ENCODE results near the gene HIBCH.
"Not testable (repeated sequence)": the region's sequence is repeated elsewhere in the genome, so short reads cannot be mapped to it uniquely, and the experiment has no call there.

Gene HIBCH

GRCh38 chr2:190270298-190270697 lies 49.3 kb downstream of the HIBCH start:
- DNase-seq (no peak), ATAC-seq (replicated peaks) (no peak)
- peaks cover 0 to 5% of the 10 kb centered on the region in 2 donors for H3K4me1 Mint-ChIP-seq

GRCh38 chr2:190269699-190270098 lies 49.9 kb downstream of the HIBCH start:
- not testable (repeated sequence) for H3K27me3 Mint-ChIP-seq, H3K9me3 Mint-ChIP-seq

More at GRCh38 chr2:190270298-190270697, 49.3 kb downstream of the HIBCH start:
- Mint-ChIP-seq H3K4me3 (no peak overlapping the region), H3K27me3 (no peaks in the 10 kb centered on the region), H3K9me3 (peaks cover 0 to 3% of the 10 kb centered on the region in 2 donors), H3K27ac (no peak overlapping the region), H3K36me3 (peaks cover 27 to 40% of the 10 kb centered on the region in 2 donors)

GRCh38 chr2:190267302-190267701 lies 52.3 kb downstream of the HIBCH start:
- H3K4me3 Mint-ChIP-seq, result no peak overlapping the region
- H3K27ac Mint-ChIP-seq, result no peak overlapping the region
- H3K27me3 Mint-ChIP-seq, result no peaks in the 10 kb centered on the region
- ATAC-seq (replicated peaks) (no peak), DNase-seq (no peak)
- peaks cover 23 to 37% of the 10 kb centered on the region in 2 donors for H3K36me3 Mint-ChIP-seq
- H3K4me1 Mint-ChIP-seq, result peaks cover 0 to 5% of the 10 kb centered on the region in 2 donors
- peaks cover 0 to 4% of the 10 kb centered on the region in 2 donors for H3K9me3 Mint-ChIP-seq

More at GRCh38 chr2:190269699-190270098, 49.9 kb downstream of the HIBCH start:
- H3K4me3 Mint-ChIP-seq; H3K4me1 Mint-ChIP-seq; DNase-seq; ATAC-seq (replicated peaks); H3K27ac Mint-ChIP-seq: not testable (repeated sequence)
- peaks cover 27 to 38% of the 10 kb centered on the region in 2 donors for H3K36me3 Mint-ChIP-seq

DNA sequence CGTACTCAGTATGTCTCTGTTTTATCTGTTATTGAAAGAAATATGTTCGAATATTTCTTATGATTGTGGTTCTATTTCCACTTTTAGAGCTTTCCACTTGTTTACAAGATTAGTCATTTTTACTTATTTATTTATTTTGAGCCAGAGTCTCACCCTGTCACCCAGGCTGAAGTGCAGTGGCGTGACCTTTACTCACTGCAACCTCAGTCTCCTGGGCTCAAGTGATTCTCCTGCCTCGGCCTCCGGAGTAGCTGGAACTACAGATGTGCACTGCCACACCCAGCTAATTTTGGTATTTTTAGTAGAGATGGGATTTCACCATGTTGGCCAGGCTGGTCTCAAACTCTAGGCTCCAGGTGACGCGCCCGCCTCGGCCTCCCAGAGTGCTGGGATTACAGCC lies 53.3 kb downstream of the HIBCH start:
- peaks cover 0 to 4% of the 10 kb centered on the region in 2 donors for H3K9me3 Mint-ChIP-seq
- no peaks in the 10 kb centered on the region for H3K27me3 Mint-ChIP-seq
- H3K27ac Mint-ChIP-seq, result no peak overlapping the region
- H3K4me3 Mint-ChIP-seq, result no peak overlapping the region
- peaks cover 0 to 5% of the 10 kb centered on the region in 2 donors for H3K4me1 Mint-ChIP-seq
- no peak for DNase-seq
- ATAC-seq (replicated peaks), result no peak
- H3K36me3 Mint-ChIP-seq, result peaks cover 14 to 28% of the 10 kb centered on the region in 2 donors

GRCh38 chr2:190261851-190262250 lies 57.8 kb downstream of the HIBCH start:
- ATAC-seq (replicated peaks), result no peak
- no peak overlapping the region for H3K4me3 Mint-ChIP-seq
- peaks cover 5 to 8% of the 10 kb centered on the region in 2 donors for H3K9me3 Mint-ChIP-seq
- no peaks in the 10 kb centered on the region for H3K4me1 Mint-ChIP-seq
- no peak for DNase-seq
- peaks cover 26 to 29% of the 10 kb centered on the region in 2 donors for H3K36me3 Mint-ChIP-seq
- no peak overlapping the region for H3K27ac Mint-ChIP-seq
- H3K27me3 Mint-ChIP-seq, result no peaks in the 10 kb centered on the region

DNA sequence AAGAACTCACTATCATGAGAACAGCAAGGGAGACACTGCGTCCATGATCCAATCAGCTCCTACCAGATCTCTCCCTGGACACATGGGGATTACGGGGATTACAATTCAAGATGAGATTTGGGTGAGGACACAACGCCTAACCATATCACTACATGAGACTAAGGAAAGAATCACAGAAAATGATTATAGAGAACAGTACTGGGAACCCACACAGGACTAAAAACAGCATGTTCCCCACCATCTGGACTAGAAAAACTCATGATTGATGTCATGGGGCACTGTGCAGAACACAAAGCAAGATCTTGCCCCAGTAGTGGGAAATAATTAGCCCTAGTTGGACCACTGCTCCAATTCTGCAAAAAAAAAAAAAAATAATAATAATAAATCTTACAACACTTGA lies 63.5 kb downstream of the HIBCH start:
- Mint-ChIP-seq H3K4me3 (no peak overlapping the region), H3K36me3 (peaks cover 29% of the 10 kb centered on the region in 2 donors), H3K9me3 (peaks cover 6 to 9% of the 10 kb centered on the region in 2 donors), H3K27ac (no peak overlapping the region), H3K4me1 (no peaks in the 10 kb centered on the region), H3K27me3 (no peaks in the 10 kb centered on the region)
- DNase-seq (no peak), ATAC-seq (replicated peaks) (no peak)

DNA sequence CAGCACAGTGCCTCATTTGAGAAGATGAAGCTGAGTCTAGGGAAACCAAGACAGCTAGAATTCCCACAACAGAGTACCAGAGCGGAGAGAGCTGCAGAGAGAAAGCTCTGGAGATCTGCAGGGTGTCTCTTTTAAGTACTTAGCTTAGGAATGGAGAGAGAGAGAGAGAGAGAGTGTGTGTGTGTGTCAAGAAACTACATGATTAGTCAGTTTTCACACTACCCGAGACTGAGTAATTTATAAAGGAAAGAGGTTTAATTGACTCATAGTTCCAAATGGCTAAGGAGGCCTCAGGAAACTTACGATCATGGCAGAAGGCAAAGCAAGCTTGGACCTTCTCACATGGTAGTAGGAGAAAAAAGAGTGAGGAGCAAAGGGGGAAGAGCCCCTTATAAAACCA lies 64.0 kb downstream of the HIBCH start:
- DNase-seq (no peak), ATAC-seq (replicated peaks) (no peak)
- Mint-ChIP-seq H3K9me3 (peaks cover 6 to 9% of the 10 kb centered on the region in 2 donors), H3K27me3 (no peaks in the 10 kb centered on the region), H3K4me3 (no peak overlapping the region), H3K36me3 (peaks cover 29% of the 10 kb centered on the region in 2 donors), H3K4me1 (no peaks in the 10 kb centered on the region), H3K27ac (no peak overlapping the region)

GRCh38 chr2:190254063-190254850 lies 65.4 kb downstream of the HIBCH start:
- Mint-ChIP-seq H3K9me3 (peaks cover 6 to 9% of the 10 kb centered on the region in 2 donors), H3K4me3 (no peak overlapping the region), H3K27me3 (no peaks in the 10 kb centered on the region), H3K27ac (no peak overlapping the region), H3K36me3 (peaks cover 32 to 36% of the 10 kb centered on the region in 2 donors), H3K4me1 (no peaks in the 10 kb centered on the region)
- ATAC-seq (replicated peaks) (no peak), DNase-seq (no peak)

GRCh38 chr2:190250421-190250820 lies 69.2 kb downstream of the HIBCH start:
- peaks cover 12 to 27% of the 10 kb centered on the region in 2 donors for H3K36me3 Mint-ChIP-seq
- no peak overlapping the region for H3K4me3 Mint-ChIP-seq
- H3K27me3 Mint-ChIP-seq, result no peaks in the 10 kb centered on the region
- no peaks in the 10 kb centered on the region for H3K9me3 Mint-ChIP-seq
- ATAC-seq (replicated peaks), result no peak
- H3K4me1 Mint-ChIP-seq, result no peaks in the 10 kb centered on the region
- DNase-seq, result no peak
- H3K27ac Mint-ChIP-seq, result no peak overlapping the region

DNA sequence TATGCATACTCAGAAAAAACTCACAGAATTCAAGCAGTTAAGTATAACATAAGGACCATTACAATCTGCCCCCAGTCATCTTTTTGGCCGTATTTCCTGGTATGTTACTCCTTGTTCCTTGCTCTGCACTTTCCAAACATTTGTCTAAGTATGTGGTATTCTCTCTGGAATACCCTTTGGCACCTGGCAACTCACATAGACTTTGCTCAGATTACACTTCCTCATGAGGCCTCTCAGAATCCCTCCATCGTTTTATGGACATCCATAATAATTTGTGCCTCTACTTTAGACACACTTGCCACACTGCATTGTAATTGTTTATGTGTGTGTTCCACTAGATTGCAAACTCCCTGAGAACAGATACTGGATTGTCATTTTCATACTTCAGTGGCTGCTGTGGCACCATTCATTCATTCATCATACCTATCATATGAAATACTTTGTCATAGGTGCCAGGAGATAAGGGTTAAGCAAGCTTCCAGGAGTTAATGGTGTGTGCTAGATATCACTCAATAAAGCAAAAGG lies 84.0 kb downstream of the HIBCH start:
- Mint-ChIP-seq H3K9me3 (peaks cover 4 to 11% of the 10 kb centered on the region in 2 donors), H3K27me3 (no peaks in the 10 kb centered on the region), H3K4me3 (no peak overlapping the region), H3K4me1 (no peaks in the 10 kb centered on the region), H3K27ac (no peak overlapping the region), H3K36me3 (peaks cover 19 to 42% of the 10 kb centered on the region in 2 donors)
- DNase-seq (no peak), ATAC-seq (replicated peaks) (no peak)

DNA sequence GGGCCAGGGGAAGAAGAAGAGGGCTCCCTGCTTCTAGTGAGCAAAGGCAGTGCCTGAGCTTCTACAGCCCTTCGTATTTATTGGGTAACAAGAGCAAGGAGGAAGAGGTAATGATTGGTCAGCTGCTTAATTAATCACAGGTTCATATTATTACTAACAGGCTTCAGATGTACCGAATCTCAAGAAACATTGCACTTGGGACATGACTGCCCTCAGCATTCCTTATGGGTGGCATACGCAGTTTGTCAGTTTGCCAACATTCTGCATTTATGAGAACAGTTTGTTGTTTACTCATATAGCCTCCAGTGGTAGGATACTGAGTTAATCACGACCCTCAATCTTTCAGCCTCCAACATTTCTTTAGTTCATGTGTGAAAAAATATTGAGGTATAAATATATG lies 84.5 kb downstream of the HIBCH start:
- Mint-ChIP-seq H3K9me3 (peaks cover 4 to 6% of the 10 kb centered on the region in 2 donors), H3K4me1 (no peaks in the 10 kb centered on the region), H3K4me3 (no peak overlapping the region), H3K27ac (no peak overlapping the region), H3K27me3 (no peaks in the 10 kb centered on the region), H3K36me3 (peaks cover 16 to 36% of the 10 kb centered on the region in 2 donors)
- ATAC-seq (replicated peaks) (no peak), DNase-seq (no peak)

- ATAC-seq (replicated peaks), result not testable (repeated sequence)
- peaks cover 55 to 72% of the 10 kb centered on the region in 2 donors for H3K36me3 Mint-ChIP-seq
These were observed 95.6 kb downstream of the HIBCH start for GRCh38 chr2:190223989-190224388.

GRCh38 chr2:190222745-190223144 lies 96.9 kb downstream of the HIBCH start:
- Mint-ChIP-seq H3K36me3 (peaks cover 51 to 70% of the 10 kb centered on the region in 2 donors), H3K4me1 (peaks cover 5 to 10% of the 10 kb centered on the region in 2 donors)

More at GRCh38 chr2:190223989-190224388, 95.6 kb downstream of the HIBCH start:
- not testable (repeated sequence) for H3K27ac Mint-ChIP-seq, H3K9me3 Mint-ChIP-seq, DNase-seq, H3K27me3 Mint-ChIP-seq, H3K4me3 Mint-ChIP-seq
- H3K4me1 Mint-ChIP-seq, result peaks cover 9 to 15% of the 10 kb centered on the region in 2 donors

GRCh38 chr2:190221429-190221828 lies 98.2 kb downstream of the HIBCH start:
- Mint-ChIP-seq H3K36me3 (peaks cover 49 to 68% of the 10 kb centered on the region in 2 donors), H3K9me3 (peaks cover 3% of the 10 kb centered on the region in 2 donors), H3K27ac (peak overlapping the region; percentile 5), H3K4me1 (peaks cover 0 to 2% of the 10 kb centered on the region in 2 donors), H3K27me3 (no peaks in the 10 kb centered on the region), H3K4me3 (no peak overlapping the region)
- DNase-seq (no peak), ATAC-seq (replicated peaks) (no peak)

More at GRCh38 chr2:190222745-190223144, 96.9 kb downstream of the HIBCH start:
- not testable (repeated sequence) for H3K27me3 Mint-ChIP-seq; ATAC-seq (replicated peaks); H3K9me3 Mint-ChIP-seq; H3K27ac Mint-ChIP-seq; H3K4me3 Mint-ChIP-seq; DNase-seq

DNA sequence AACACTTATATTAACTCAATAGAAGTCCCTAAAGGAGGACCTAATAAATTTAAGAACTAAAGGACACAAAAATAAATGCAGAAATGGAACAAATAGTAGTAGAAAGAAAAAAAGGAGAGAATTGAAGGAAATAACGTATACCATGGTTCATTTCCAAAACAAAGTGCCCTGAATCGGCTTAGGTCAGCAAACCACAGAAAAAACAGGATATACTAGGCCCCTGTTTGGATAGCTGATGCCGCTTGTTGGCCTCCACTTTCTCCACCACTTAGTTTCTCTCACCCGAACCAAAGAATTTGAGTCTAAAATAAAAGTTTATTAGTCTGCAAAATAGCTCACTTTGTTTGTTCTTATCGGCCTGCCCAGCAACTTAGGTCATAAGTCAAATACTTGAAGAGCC lies 100.4 kb downstream of the HIBCH start:
- peaks cover 34 to 63% of the 10 kb centered on the region in 2 donors for H3K36me3 Mint-ChIP-seq
- H3K4me1 Mint-ChIP-seq, result peaks cover 0 to 7% of the 10 kb centered on the region in 2 donors
- peaks cover 2% of the 10 kb centered on the region in 2 donors for H3K9me3 Mint-ChIP-seq
- DNase-seq (no peak), ATAC-seq (replicated peaks) (no peak)
- H3K27ac Mint-ChIP-seq, result no peak overlapping the region
- no peak overlapping the region for H3K4me3 Mint-ChIP-seq
- H3K27me3 Mint-ChIP-seq, result no peaks in the 10 kb centered on the region

All from stimulated activated naive B cell treated with anti-CD40 and anti-IgM and Interleukin-4, amounts not matched to agents 10 μg/mL and 1 μg/mL and 100 μg/mL, for 72 hours (primary cell).